Mammary epithelial cell (primary cell): ENCODE results near the gene NOP9.

Experiments
- CTCF ChIP-seq, 2 donors: IDR thresholded peaks in 1 of 2; conservative IDR thresholded peaks in 1 of 2; 2 replicates each; pipeline ENCODE4 v1.5.1; 2011 to 2012; ENCODE audit warnings: inconsistent platforms in 2 of 2, low read length in 2 of 2, mild to moderate bottlenecking in 2 of 2, control low read depth in 1 of 2, low read depth in 1 of 2; ENCODE audit not compliant: insufficient read depth in 1 of 2; ENCODE audit errors: extremely low read depth in 1 of 2
- EZH2 ChIP-seq: IDR thresholded peaks from 2 replicates; pipeline ENCODE4 v1.6.1; 2012; ENCODE audit warnings: low read length, inconsistent platforms, borderline replicate concordance

DNA sequence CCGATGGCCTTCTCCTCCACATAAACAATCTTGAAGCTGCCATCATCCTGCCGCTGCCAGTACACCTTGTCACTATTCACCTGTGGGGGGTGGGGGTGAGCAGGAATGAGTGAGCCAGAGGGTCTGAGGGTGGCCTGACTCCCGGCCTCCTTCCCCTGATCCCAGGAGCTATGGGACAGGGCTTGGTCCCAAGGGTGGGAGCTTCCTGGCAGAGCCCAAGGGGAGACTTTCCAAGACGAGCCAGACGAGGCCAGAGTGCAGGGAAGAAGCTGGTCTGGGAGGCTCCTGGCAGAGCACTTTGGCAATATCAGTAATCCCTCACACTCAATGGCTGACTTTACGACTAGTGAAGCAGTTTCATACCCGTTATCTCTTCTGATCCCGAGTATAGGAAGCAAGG is 44.2 kb upstream of the NOP9 start:
- TF ChIP-seq CTCF (conservative IDR thresholded peaks at IDR 0.05 in 1 of 2, IDR thresholded peaks at IDR 0.05 in 1 of 2; ENCODE audit: extremely low read depth in 1 of 2, insufficient read depth in 1 of 2, low read depth in 1 of 2, low read length in 2 of 2) (no peak), EZH2 (no peak)
